Caco-2 (cell line): ENCODE data around the gene ADAMTS13. TPM values are rescaled to one million over a fixed set of nuclear protein-coding genes. Genes with fewer than 3 reads are reported as not detected.

Experiments
- BruUV-seq: library from RNA; stranded (reverse); fragments of 400-500 nt; replicated peaks from 2 replicates; lab custom pipeline; 2021; lab: Mats Ljungman, UMichigan
- CTCF ChIA-PET: fragments of 300-600 bp; sonication (Branson Sonifier 250); formaldehyde crosslinking; loops from one replicate; lab custom pipeline; 2022; ENCODE audit warnings: antibody characterized with exemption; lab: Charles Lee
- POLR2A ChIA-PET: fragments of 300-600 bp; sonication (Branson Sonifier 250); formaldehyde crosslinking; loops from one replicate; lab custom pipeline; 2022; ENCODE audit warnings: antibody characterized with exemption; lab: Charles Lee
- DNase-seq, 2 experiments: peaks; one replicate each; pipeline versions ENCODE4 v3.0.0 to v3.0.0-alpha.2; 2020 to 2022
- H3K27me3 ChIP-seq: replicated peaks from 2 replicates; pipeline ENCODE4 v1.6.0; 2011; ENCODE audit warnings: low read length; ENCODE audit not compliant: control insufficient read depth, insufficient read depth
- H3K36me3 ChIP-seq: 2 replicates; pipeline ENCODE4 v1.5.1; 2011; ENCODE audit warnings: low read length; ENCODE audit not compliant: control insufficient read depth, insufficient read depth
- H3K4me1 ChIP-seq: fragments of 250-450 bp; sonication (Bioruptor Pico); 2 replicates; pipeline ENCODE4 v1.5.1; 2020; ENCODE audit warnings: mild to moderate bottlenecking
- H3K4me3 ChIP-seq: 2 replicates; pipeline ENCODE4 v1.5.1; 2011; ENCODE audit warnings: low read depth, mild to moderate bottlenecking, control low read depth, low read length
- H3K9me3 ChIP-seq: fragments of 250-450 bp; sonication (Bioruptor Pico); 2 replicates; pipeline ENCODE4 v1.5.1; 2020; ENCODE audit warnings: mild to moderate bottlenecking, moderate library complexity
- H3K27ac Mint-ChIP-seq: one replicate; pipeline ENCODE4 v1.8.0; 2022; ENCODE audit warnings: mixed read lengths; ENCODE audit not compliant: unreplicated experiment
- H3K27me3 Mint-ChIP-seq: one replicate; pipeline ENCODE4 v1.8.0; 2022; ENCODE audit warnings: mixed read lengths; ENCODE audit not compliant: insufficient read depth, unreplicated experiment
- H3K36me3 Mint-ChIP-seq: one replicate; pipeline ENCODE4 v1.8.0; 2022; ENCODE audit warnings: mild to moderate bottlenecking, mixed read lengths; ENCODE audit not compliant: insufficient read depth, unreplicated experiment
- H3K4me1 Mint-ChIP-seq: one replicate; pipeline ENCODE4 v1.8.0; 2022; ENCODE audit warnings: low read depth, mixed read lengths; ENCODE audit not compliant: unreplicated experiment
- H3K4me3 Mint-ChIP-seq: one replicate; pipeline ENCODE4 v1.8.0; 2022; ENCODE audit warnings: mild to moderate bottlenecking, moderate library complexity, mixed read lengths; ENCODE audit not compliant: unreplicated experiment
- H3K9me3 Mint-ChIP-seq: one replicate; pipeline ENCODE4 v1.8.0; 2022; ENCODE audit warnings: mixed read lengths; ENCODE audit not compliant: unreplicated experiment
- CTCF ChIP-seq, 2 experiments: fragments of 200-600 bp in 1 of 2; IDR thresholded peaks; 1 replicate in 1 of 2; 2 replicates in 1 of 2; pipeline versions ENCODE4 v1.5.1 to v1.8.0; 2011 to 2022; ENCODE audit warnings: antibody characterized with exemption in 1 of 2, control low read depth in 1 of 2, inconsistent platforms in 1 of 2, low read depth in 1 of 2, low read length in 1 of 2, mild to moderate bottlenecking in 1 of 2, moderate library complexity in 1 of 2; ENCODE audit not compliant: insufficient read depth in 1 of 2, severe bottlenecking in 1 of 2, unreplicated experiment in 1 of 2
- intact Hi-C: fragments of 100-400 bp; cut with micrococcal nuclease; formaldehyde crosslinking; loops from one replicate; pipeline ENCODE4 v1.10.0; 2022; ENCODE audit not compliant: unreplicated experiment
- total RNA-seq: library from RNA; stranded (reverse); gene quantifications from 2 replicates; pipeline ENCODE4 v1.2.3, GENCODE V29; 2022

Gene ADAMTS13
- total RNA-seq, 1 experiment from 2014 or later, result 6.2 TPM

GRCh38 chr9:133429641-133430161 lies 7.5 kb downstream of the ADAMTS13 start:
- H3K4me3 Mint-ChIP-seq, result peak overlapping the region; percentile 63
- H3K36me3 ChIP-seq, result no peaks in the 10 kb centered on the region
- intact Hi-C loops, result no loop called here
- POLR2A ChIA-PET, result no interaction called here
- no peaks in the 10 kb centered on the region for H3K27me3 Mint-ChIP-seq
- TF ChIP-seq CTCF (IDR thresholded peaks at IDR 0.05; ENCODE audit: insufficient read depth in 1 of 2, low read depth in 1 of 2, low read length in 1 of 2, severe bottlenecking in 1 of 2, unreplicated experiment in 1 of 2), result peak; percentile 13 to 19
- DNase-seq, result peak in 1 of 2 experiments; percentile 55
- H3K4me1 Mint-ChIP-seq, result no peaks in the 10 kb centered on the region
- no TSS peak for BruUV-seq
- peaks cover 7% of the 10 kb centered on the region; the same call in 1 of the 2 replicates for H3K4me1 ChIP-seq
- no peaks in the 10 kb centered on the region for H3K36me3 Mint-ChIP-seq
- CTCF ChIA-PET, result no interaction called here
- H3K9me3 ChIP-seq, result no peaks in the 10 kb centered on the region
- H3K4me3 ChIP-seq, result no peak overlapping the region
- no peaks in the 10 kb centered on the region for H3K27me3 ChIP-seq
- H3K27ac Mint-ChIP-seq, result no peak overlapping the region
- H3K9me3 Mint-ChIP-seq, result no peaks in the 10 kb centered on the region

GRCh38 chr9:133430244-133430643 lies 8.1 kb downstream of the ADAMTS13 start:
- no peaks in the 10 kb centered on the region for H3K9me3 ChIP-seq

DNA sequence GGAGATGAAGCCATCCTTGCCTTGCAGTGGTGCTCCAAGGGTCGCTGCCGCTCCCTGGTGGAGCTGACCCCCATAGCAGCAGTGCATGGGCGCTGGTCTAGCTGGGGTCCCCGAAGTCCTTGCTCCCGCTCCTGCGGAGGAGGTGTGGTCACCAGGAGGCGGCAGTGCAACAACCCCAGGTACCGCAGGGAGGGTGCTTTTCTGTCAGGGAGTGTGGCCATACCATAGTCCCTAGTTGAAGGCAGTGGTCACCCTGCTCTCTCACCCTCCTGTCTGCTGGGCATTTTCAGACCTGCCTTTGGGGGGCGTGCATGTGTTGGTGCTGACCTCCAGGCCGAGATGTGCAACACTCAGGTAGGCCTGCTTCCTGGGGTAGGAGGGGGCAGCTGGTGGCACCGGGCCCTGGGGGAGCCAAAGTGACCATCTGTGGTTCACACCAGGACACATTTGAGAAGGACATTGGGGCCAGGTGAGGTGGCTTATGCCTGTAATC lies 11.2 kb downstream of the ADAMTS13 start:
- no peaks in the 10 kb centered on the region for H3K9me3 ChIP-seq
- H3K4me3 Mint-ChIP-seq, result no peak overlapping the region
- H3K27me3 Mint-ChIP-seq, result no peaks in the 10 kb centered on the region
- intact Hi-C loops, result no loop called here
- no peaks in the 10 kb centered on the region for H3K4me1 Mint-ChIP-seq
- no peaks in the 10 kb centered on the region for H3K36me3 Mint-ChIP-seq
- no peak for DNase-seq
- no peak overlapping the region for H3K4me3 ChIP-seq
- BruUV-seq, result no TSS peak
- TF ChIP-seq CTCF (IDR thresholded peaks at IDR 0.05; ENCODE audit: insufficient read depth in 1 of 2, low read depth in 1 of 2, low read length in 1 of 2, severe bottlenecking in 1 of 2, unreplicated experiment in 1 of 2), result no peak
- no peaks in the 10 kb centered on the region for H3K9me3 Mint-ChIP-seq
- no peaks in the 10 kb centered on the region for H3K27me3 ChIP-seq
- no peaks in the 10 kb centered on the region for H3K36me3 ChIP-seq
- ChIA-PET POLR2A (no interaction called here), CTCF (no interaction called here)
- H3K27ac Mint-ChIP-seq, result no peak overlapping the region
- H3K4me1 ChIP-seq, result no peaks in the 10 kb centered on the region

More at GRCh38 chr9:133430244-133430643, 8.1 kb downstream of the ADAMTS13 start:
- no peak for DNase-seq
- Mint-ChIP-seq H3K27me3 (no peaks in the 10 kb centered on the region), H3K9me3 (no peaks in the 10 kb centered on the region), H3K36me3 (no peaks in the 10 kb centered on the region), H3K27ac (no peak overlapping the region), H3K4me3 (no peak overlapping the region), H3K4me1 (no peaks in the 10 kb centered on the region)
- Histone ChIP-seq H3K4me1 (peaks cover 7% of the 10 kb centered on the region; the same call in 1 of the 2 replicates), H3K4me3 (no peak overlapping the region), H3K27me3 (no peaks in the 10 kb centered on the region), H3K36me3 (no peaks in the 10 kb centered on the region)
- ChIA-PET CTCF (interaction anchor here (1.0 kb wide), 1 partner anchor 29 kb away, joined by 4 read pairs; the partner anchor contains the start of gene CACFD1), POLR2A (interaction anchor here (0.5 kb wide), 1 partner anchor 29 kb away, joined by 3 read pairs; no protein-coding TSS in a partner anchor)
- intact Hi-C loops, result no loop called here
- no TSS peak for BruUV-seq
- TF ChIP-seq CTCF (IDR thresholded peaks at IDR 0.05; ENCODE audit: insufficient read depth in 1 of 2, low read depth in 1 of 2, low read length in 1 of 2, severe bottlenecking in 1 of 2, unreplicated experiment in 1 of 2), result no peak
